Mesendoderm (in vitro differentiated cells): ENCODE results near the gene BCL11A.
A peak's percentile ranks its signal among the peaks of the same experiment; 100 is the strongest.

Experiments
- DNase-seq: peaks from one replicate; pipeline ENCODE4 v3.0.0; 2013
- H2AK5ac ChIP-seq: 2 replicates; pipeline ENCODE4 v1.6.1; 2013; ENCODE audit warnings: low read length, inconsistent platforms
- H2BK120ac ChIP-seq: 2 replicates; pipeline ENCODE4 v1.6.1; 2013; ENCODE audit warnings: low read depth, mild to moderate bottlenecking, low read length, moderate library complexity, mixed read lengths
- H2BK15ac ChIP-seq: replicated peaks from 2 replicates; pipeline ENCODE4 v1.6.1; 2013; ENCODE audit warnings: low read depth, mild to moderate bottlenecking, moderate library complexity
- H2BK5ac ChIP-seq: 2 replicates; pipeline ENCODE4 v1.6.1; 2013; ENCODE audit warnings: low read length, inconsistent platforms
- H3K18ac ChIP-seq: 2 replicates; pipeline ENCODE4 v1.6.1; 2013; ENCODE audit warnings: mild to moderate bottlenecking, low read length, mixed read lengths
- H3K23ac ChIP-seq: one replicate; pipeline ENCODE4 v1.6.1; 2013; ENCODE audit warnings: low read length
- H3K27ac ChIP-seq: 2 replicates; pipeline ENCODE4 v1.5.1; 2013; ENCODE audit warnings: low read depth, mild to moderate bottlenecking, inconsistent platforms, low read length, moderate library complexity
- H3K27me3 ChIP-seq: 2 replicates; pipeline ENCODE4 v1.6.1; 2013; ENCODE audit warnings: low read length, control low read depth, mild to moderate bottlenecking, inconsistent platforms; ENCODE audit not compliant: insufficient read depth, poor library complexity
- H3K36me3 ChIP-seq: 2 replicates; pipeline ENCODE4 v1.6.1; 2013; ENCODE audit warnings: low read length, inconsistent platforms; ENCODE audit not compliant: control insufficient read depth, insufficient read depth
- H3K4ac ChIP-seq: one replicate; pipeline ENCODE4 v1.6.1; 2013; ENCODE audit warnings: low read depth, mild to moderate bottlenecking, low read length, moderate library complexity
- H3K4me1 ChIP-seq: 2 replicates; pipeline ENCODE4 v1.6.1; 2013; ENCODE audit warnings: low read depth, low read length, inconsistent platforms; ENCODE audit not compliant: control insufficient read depth
- H3K4me2 ChIP-seq: 2 replicates; pipeline ENCODE4 v1.6.1; 2013; ENCODE audit warnings: low read length
- H3K4me3 ChIP-seq: 2 replicates; pipeline ENCODE4 v1.5.1; 2013; ENCODE audit warnings: mild to moderate bottlenecking, low read length
- H3K56ac ChIP-seq: one replicate; pipeline ENCODE4 v1.6.1; 2013; ENCODE audit warnings: low read length
- H3K79me1 ChIP-seq: 2 replicates; pipeline ENCODE4 v1.6.1; 2013; ENCODE audit warnings: low read length, inconsistent platforms
- H3K79me2 ChIP-seq: 2 replicates; pipeline ENCODE4 v1.6.1; 2013; ENCODE audit warnings: mild to moderate bottlenecking, low read length; ENCODE audit not compliant: control insufficient read depth, insufficient read depth
- H3K9ac ChIP-seq: 2 replicates; pipeline ENCODE4 v1.6.1; 2013; ENCODE audit warnings: low read length, inconsistent platforms
- H4K5ac ChIP-seq: one replicate; pipeline ENCODE4 v1.6.1; 2013; ENCODE audit warnings: low read length
- H4K8ac ChIP-seq: one replicate; pipeline ENCODE4 v1.6.1; 2013; ENCODE audit warnings: low read depth, mild to moderate bottlenecking, control low read depth, low read length, moderate library complexity
- WGBS: extraction: QIAGEN DNeasy Blood & Tissue Kit; methylation state at CpG from one replicate; pipeline ENCODE4 v1.1.7; 2013; ENCODE audit warnings: low lambda C conversion rate, missing lambda C conversion rate; ENCODE audit not compliant: insufficient coverage; ENCODE audit errors: extremely low coverage; 5-methylcytosine and 5-hydroxymethylcytosine counted together

BCL11A gene

GRCh38 chr2:60526623-60527022 is 26.8 kb downstream of the BCL11A start:
- no peak overlapping the region for H4K8ac ChIP-seq
- no peak overlapping the region for H3K9ac ChIP-seq
- no peaks in the 10 kb centered on the region for H3K27me3 ChIP-seq
- H3K4ac ChIP-seq, result no peak overlapping the region
- H4K5ac ChIP-seq, result no peak overlapping the region
- no peak overlapping the region for H2BK120ac ChIP-seq
- H3K18ac ChIP-seq, result no peak overlapping the region
- H3K27ac ChIP-seq, result no peak overlapping the region
- peaks cover 62% of the 10 kb centered on the region for H3K79me2 ChIP-seq
- peaks cover 35% of the 10 kb centered on the region for H3K79me1 ChIP-seq
- no peak overlapping the region for H3K23ac ChIP-seq
- H3K4me3 ChIP-seq, result no peak overlapping the region
- no peak overlapping the region for H2AK5ac ChIP-seq
- H3K36me3 ChIP-seq, result no peaks in the 10 kb centered on the region
- no peak overlapping the region for H3K4me2 ChIP-seq
- H2BK5ac ChIP-seq, result no peak overlapping the region
- no peak overlapping the region for H3K56ac ChIP-seq
- no CpG with 5 or more reads among the region's 9 CpGs for WGBS
- H3K4me1 ChIP-seq, result peaks cover 17% of the 10 kb centered on the region
- DNase-seq, result no peak
- H2BK15ac ChIP-seq, result no peak overlapping the region

DNA sequence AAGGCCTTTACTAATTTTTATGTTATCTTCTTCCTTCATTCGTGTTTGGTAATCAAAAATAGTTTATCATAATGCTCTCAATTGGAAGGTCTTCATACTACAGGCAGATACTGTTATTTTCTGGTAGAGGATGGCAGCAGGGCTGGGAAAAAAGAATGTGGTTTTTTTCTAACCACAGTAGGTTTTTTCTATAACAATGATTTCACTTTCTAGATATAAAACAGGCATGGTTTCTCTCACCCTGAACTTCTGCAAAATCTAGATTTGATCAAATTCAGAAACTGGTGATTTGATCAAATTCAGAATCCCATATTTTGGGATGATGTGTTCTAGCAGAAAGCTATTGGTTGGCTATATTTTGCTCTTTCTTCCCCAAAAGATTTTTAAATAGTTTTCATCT is 27.6 kb downstream of the BCL11A start:
- no peak overlapping the region for H4K5ac ChIP-seq
- no peak for DNase-seq
- peaks cover 60% of the 10 kb centered on the region for H3K79me2 ChIP-seq
- no peak overlapping the region for H3K9ac ChIP-seq
- no peak overlapping the region for H3K18ac ChIP-seq
- H3K23ac ChIP-seq, result no peak overlapping the region
- H3K4ac ChIP-seq, result no peak overlapping the region
- no peak overlapping the region for H4K8ac ChIP-seq
- no peak overlapping the region for H2BK5ac ChIP-seq
- H3K56ac ChIP-seq, result no peak overlapping the region
- H3K4me1 ChIP-seq, result peaks cover 14% of the 10 kb centered on the region
- no peak overlapping the region for H2AK5ac ChIP-seq
- H3K36me3 ChIP-seq, result no peaks in the 10 kb centered on the region
- no peak overlapping the region for H2BK15ac ChIP-seq
- WGBS, result no CpG with 5 or more reads among the region's 1 CpG
- peaks cover 34% of the 10 kb centered on the region for H3K79me1 ChIP-seq
- no peak overlapping the region for H2BK120ac ChIP-seq
- no peak overlapping the region for H3K4me2 ChIP-seq
- no peak overlapping the region for H3K27ac ChIP-seq
- H3K27me3 ChIP-seq, result no peaks in the 10 kb centered on the region
- no peak overlapping the region for H3K4me3 ChIP-seq

DNA sequence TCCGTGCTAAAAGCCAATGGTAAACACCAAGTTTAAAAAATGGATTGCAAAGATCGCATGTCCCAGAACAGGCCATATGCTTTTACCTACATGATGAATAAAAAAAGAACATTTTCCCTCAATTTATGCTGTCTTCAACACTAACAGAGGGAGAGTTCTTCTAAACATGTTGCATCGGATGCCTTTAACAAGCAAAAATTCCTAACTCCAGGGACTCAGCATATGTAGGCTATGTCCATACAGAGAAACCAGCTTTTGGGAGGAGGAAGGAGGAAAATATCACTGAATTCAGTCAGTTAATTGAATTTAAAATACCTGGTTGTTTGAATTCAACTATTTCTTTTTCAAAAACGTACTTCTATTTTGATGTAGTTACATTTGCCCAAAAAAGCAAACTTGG is 28.6 kb downstream of the BCL11A start:
- Histone ChIP-seq H2BK15ac (no peak overlapping the region), H3K27ac (no peak overlapping the region), H4K5ac (no peak overlapping the region), H3K4ac (no peak overlapping the region), H4K8ac (no peak overlapping the region), H2BK5ac (no peak overlapping the region), H3K4me1 (peaks cover 12% of the 10 kb centered on the region), H3K56ac (no peak overlapping the region), H3K4me3 (no peak overlapping the region), H3K36me3 (no peaks in the 10 kb centered on the region), H2AK5ac (no peak overlapping the region), H3K4me2 (no peak overlapping the region), H3K18ac (no peak overlapping the region), H3K79me2 (peaks cover 54% of the 10 kb centered on the region), H3K79me1 (peaks cover 32% of the 10 kb centered on the region), H3K23ac (no peak overlapping the region), H3K9ac (no peak overlapping the region), H3K27me3 (no peaks in the 10 kb centered on the region), H2BK120ac (no peak overlapping the region)
- no CpG with 5 or more reads among the region's 4 CpGs for WGBS
- no peak for DNase-seq

GRCh38 chr2:60523963-60524362 is 29.5 kb downstream of the BCL11A start:
- Histone ChIP-seq H3K18ac (no peak overlapping the region), H3K56ac (no peak overlapping the region), H4K5ac (no peak overlapping the region), H3K4ac (no peak overlapping the region), H3K79me1 (peaks cover 29% of the 10 kb centered on the region), H4K8ac (no peak overlapping the region), H3K27me3 (no peaks in the 10 kb centered on the region), H3K4me1 (peaks cover 6% of the 10 kb centered on the region), H2BK120ac (no peak overlapping the region), H3K9ac (no peak overlapping the region), H3K23ac (no peak overlapping the region), H3K27ac (no peak overlapping the region), H2AK5ac (no peak overlapping the region), H2BK5ac (no peak overlapping the region), H3K4me2 (no peak overlapping the region), H2BK15ac (no peak overlapping the region), H3K36me3 (no peaks in the 10 kb centered on the region), H3K79me2 (peaks cover 53% of the 10 kb centered on the region), H3K4me3 (no peak overlapping the region)
- no CpG with 5 or more reads among the region's 6 CpGs for WGBS
- DNase-seq, result no peak

DNA sequence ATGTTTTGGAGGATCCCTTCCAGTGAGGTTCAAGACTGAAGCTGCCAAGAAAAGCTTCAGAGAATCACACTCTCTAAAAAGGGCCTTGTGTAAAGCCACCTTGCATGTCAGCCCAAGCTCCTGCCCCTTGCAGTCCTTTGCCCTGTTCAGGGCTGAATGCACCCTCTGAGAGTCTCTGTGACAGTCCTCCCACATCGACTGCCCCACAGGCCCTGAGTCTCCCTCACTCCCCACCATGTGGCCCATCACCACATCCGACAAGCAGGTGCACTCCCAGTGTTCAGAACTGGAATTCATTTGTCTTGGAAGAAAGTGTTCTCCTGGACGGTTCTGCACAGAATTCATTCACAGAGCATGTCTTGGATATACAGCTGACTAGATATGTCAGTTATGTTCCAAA is 31.0 kb downstream of the BCL11A start:
- Histone ChIP-seq H4K5ac (no peak overlapping the region), H3K79me1 (peaks cover 15% of the 10 kb centered on the region), H2BK5ac (no peak overlapping the region), H3K36me3 (no peaks in the 10 kb centered on the region), H2BK120ac (no peak overlapping the region), H3K27ac (no peak overlapping the region), H3K56ac (no peak overlapping the region), H3K18ac (no peak overlapping the region), H3K4me2 (no peak overlapping the region), H3K9ac (no peak overlapping the region), H3K23ac (no peak overlapping the region), H3K4me1 (peaks cover 2% of the 10 kb centered on the region), H4K8ac (no peak overlapping the region), H3K27me3 (no peaks in the 10 kb centered on the region), H2BK15ac (no peak overlapping the region), H3K4me3 (no peak overlapping the region), H3K79me2 (peaks cover 48% of the 10 kb centered on the region), H3K4ac (no peak overlapping the region), H2AK5ac (no peak overlapping the region)
- DNase-seq, result no peak
- WGBS, result no CpG with 5 or more reads among the region's 3 CpGs

DNA sequence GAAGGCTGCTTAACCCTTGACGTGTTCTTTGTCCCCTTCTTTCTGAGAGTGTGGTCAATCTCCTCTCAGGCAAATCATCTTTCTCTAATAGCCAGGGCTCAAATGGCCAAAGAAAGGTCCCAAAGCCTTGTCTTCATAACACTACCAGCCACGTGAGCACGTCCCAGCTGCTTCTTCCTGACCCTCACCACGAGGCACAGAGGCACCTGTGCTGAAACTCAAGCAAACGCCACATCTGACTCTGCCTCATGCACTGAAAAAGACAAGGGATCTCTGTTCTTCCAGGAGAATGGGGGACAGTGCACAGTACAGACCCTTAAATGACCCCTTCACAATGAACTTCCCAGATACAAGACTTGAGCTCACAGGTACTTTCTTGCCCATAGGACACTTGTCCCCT is 31.8 kb downstream of the BCL11A start:
- H3K79me1 ChIP-seq, result peaks cover 13% of the 10 kb centered on the region
- whole genome bisulfite sequencing, result no CpG with 5 or more reads among the region's 5 CpGs
- no peak for DNase-seq

More for the DNA sequence above, 31.8 kb downstream of the BCL11A start:
- H2BK120ac ChIP-seq, result no peak overlapping the region
- no peak overlapping the region for H3K4me2 ChIP-seq
- no peak overlapping the region for H3K18ac ChIP-seq
- H4K5ac ChIP-seq, result no peak overlapping the region
- no peak overlapping the region for H2BK5ac ChIP-seq
- H2BK15ac ChIP-seq, result no peak overlapping the region
- H2AK5ac ChIP-seq, result no peak overlapping the region
- peaks cover 48% of the 10 kb centered on the region for H3K79me2 ChIP-seq
- no peaks in the 10 kb centered on the region for H3K36me3 ChIP-seq
- H3K9ac ChIP-seq, result no peak overlapping the region
- peaks cover 2% of the 10 kb centered on the region for H3K4me1 ChIP-seq
- H3K23ac ChIP-seq, result no peak overlapping the region
- H3K56ac ChIP-seq, result peak overlapping the region; percentile 2
- no peak overlapping the region for H3K4me3 ChIP-seq
- no peak overlapping the region for H3K4ac ChIP-seq
- no peak overlapping the region for H4K8ac ChIP-seq
- H3K27ac ChIP-seq, result no peak overlapping the region
- H3K27me3 ChIP-seq, result no peaks in the 10 kb centered on the region
